PC-9 (cell line): Measurements from ENCODE around the gene ARL3.

ENCODE experiments used
- EZH2 ChIP-seq: fragments of 200-600 bp; sonication (generic); IDR thresholded peaks from 2 replicates; pipeline ENCODE4 v1.8.0; 2017; ENCODE audit warnings: antibody characterized with exemption, low read depth
- TF ChIP-seq, protein P1 (sequence below): fragments of 200-600 bp; sonication (generic); conservative IDR thresholded peaks from 2 replicates; pipeline ENCODE4 v1.6.1; 2017; ENCODE audit warnings: mixed run types, antibody characterized with exemption, mild to moderate bottlenecking, moderate library complexity

DNA sequence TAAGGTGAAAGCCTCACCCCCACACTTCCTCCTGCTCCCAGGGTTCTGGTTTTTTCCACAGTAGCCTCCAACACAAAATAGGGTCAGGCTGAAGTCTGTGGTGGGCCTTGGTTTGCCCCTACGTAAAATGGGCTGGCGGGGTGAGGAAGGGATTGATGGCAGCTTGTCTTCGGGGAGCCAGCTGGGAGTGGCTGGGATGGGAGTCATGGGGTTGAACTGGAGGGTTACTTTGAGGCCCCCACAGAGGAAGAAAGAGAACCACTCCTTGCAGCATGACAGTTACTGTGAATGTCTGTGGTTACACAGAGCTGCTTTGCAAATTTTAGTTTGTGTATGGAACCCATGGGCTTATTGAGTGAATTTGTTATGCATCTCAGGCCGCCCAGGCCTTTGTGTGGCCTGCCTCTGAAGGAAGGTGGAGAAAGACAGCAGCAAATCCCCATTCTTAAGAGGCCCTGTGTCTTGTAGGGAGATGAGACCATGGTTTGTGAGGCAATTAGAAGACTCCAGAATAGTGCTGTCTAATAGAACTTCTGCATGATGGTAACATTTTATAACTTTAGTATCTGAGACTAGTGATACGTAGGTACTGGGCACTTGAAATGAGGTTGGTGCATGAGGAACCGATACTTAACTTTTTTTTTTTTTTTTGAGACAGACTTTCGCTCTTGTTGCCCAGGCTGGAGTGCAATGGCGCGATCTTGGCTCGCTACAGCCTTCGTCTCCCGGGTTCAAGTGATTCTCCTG lies 61.9 kb downstream of the ARL3 start:
- TF ChIP-seq, protein P1, sequence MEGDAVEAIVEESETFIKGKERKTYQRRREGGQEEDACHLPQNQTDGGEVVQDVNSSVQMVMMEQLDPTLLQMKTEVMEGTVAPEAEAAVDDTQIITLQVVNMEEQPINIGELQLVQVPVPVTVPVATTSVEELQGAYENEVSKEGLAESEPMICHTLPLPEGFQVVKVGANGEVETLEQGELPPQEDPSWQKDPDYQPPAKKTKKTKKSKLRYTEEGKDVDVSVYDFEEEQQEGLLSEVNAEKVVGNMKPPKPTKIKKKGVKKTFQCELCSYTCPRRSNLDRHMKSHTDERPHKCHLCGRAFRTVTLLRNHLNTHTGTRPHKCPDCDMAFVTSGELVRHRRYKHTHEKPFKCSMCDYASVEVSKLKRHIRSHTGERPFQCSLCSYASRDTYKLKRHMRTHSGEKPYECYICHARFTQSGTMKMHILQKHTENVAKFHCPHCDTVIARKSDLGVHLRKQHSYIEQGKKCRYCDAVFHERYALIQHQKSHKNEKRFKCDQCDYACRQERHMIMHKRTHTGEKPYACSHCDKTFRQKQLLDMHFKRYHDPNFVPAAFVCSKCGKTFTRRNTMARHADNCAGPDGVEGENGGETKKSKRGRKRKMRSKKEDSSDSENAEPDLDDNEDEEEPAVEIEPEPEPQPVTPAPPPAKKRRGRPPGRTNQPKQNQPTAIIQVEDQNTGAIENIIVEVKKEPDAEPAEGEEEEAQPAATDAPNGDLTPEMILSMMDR = no peak
- no peak for TF ChIP-seq EZH2
